DND-41 (cell line): ENCODE measurements around the gene APOC3.

Experiments
- ATAC-seq: fragments of 200-7000 bp; cut with Tn5 transposase; 3 replicates; pipeline ENCODE4 v1.9.1; 2021; ENCODE audit warnings: low read depth; ENCODE audit not compliant: insufficient read depth
- DNase-seq: peaks from one replicate; pipeline ENCODE4 v3.0.0-alpha.2; 2020
- H2AFZ ChIP-seq: 2 replicates; pipeline ENCODE4 v1.6.0; 2012; ENCODE audit warnings: low read depth, low read length
- H3K27ac ChIP-seq: 2 replicates; pipeline ENCODE4 v1.5.1; 2012; ENCODE audit warnings: low read length, inconsistent platforms
- H3K27me3 ChIP-seq: fragments of 200-600 bp; sonication (generic); 2 replicates; pipeline ENCODE4 v1.6.0; 2012; ENCODE audit warnings: low read length, mild to moderate bottlenecking, inconsistent platforms; ENCODE audit not compliant: insufficient read depth, poor library complexity
- H3K36me3 ChIP-seq: 2 replicates; pipeline ENCODE4 v1.5.1; 2012; ENCODE audit warnings: low read length, inconsistent platforms; ENCODE audit not compliant: insufficient read depth
- H3K4me1 ChIP-seq: 2 replicates; pipeline ENCODE4 v1.5.1; 2012; ENCODE audit warnings: mild to moderate bottlenecking, low read length; ENCODE audit not compliant: insufficient read depth
- H3K4me2 ChIP-seq: 2 replicates; pipeline ENCODE4 v1.6.0; 2012; ENCODE audit warnings: mild to moderate bottlenecking, moderate library complexity, low read length, inconsistent platforms; ENCODE audit not compliant: insufficient read depth
- H3K4me3 ChIP-seq, 2 experiments: fragments of 200-600 bp in 1 of 2; shearing (Covaris generic) in 1 of 2; 2 replicates each; pipeline ENCODE4 v1.5.1; 2012 to 2016; ENCODE audit warnings: inconsistent platforms in 2 of 2, low read length in 2 of 2, mild to moderate bottlenecking in 2 of 2, low read depth in 1 of 2, moderate library complexity in 1 of 2
- H3K79me2 ChIP-seq: 2 replicates; pipeline ENCODE4 v1.6.0; 2012; ENCODE audit warnings: low read length, inconsistent platforms; ENCODE audit not compliant: insufficient read depth
- H3K9ac ChIP-seq: 2 replicates; pipeline ENCODE4 v1.6.0; 2012; ENCODE audit warnings: low read depth, mild to moderate bottlenecking, inconsistent platforms, low read length, moderate library complexity
- H3K9me3 ChIP-seq: 2 replicates; pipeline ENCODE4 v1.5.1; 2012; ENCODE audit warnings: low read length, moderate library complexity, mild to moderate bottlenecking, inconsistent platforms; ENCODE audit not compliant: insufficient read depth, severe bottlenecking
- H4K20me1 ChIP-seq: 2 replicates; pipeline ENCODE4 v1.6.0; 2012; ENCODE audit warnings: low read length; ENCODE audit not compliant: insufficient read depth
- EZH2 ChIP-seq: IDR thresholded peaks from 3 replicates; pipeline ENCODE4 v1.6.1; 2012; ENCODE audit warnings: borderline replicate concordance, low read depth, mild to moderate bottlenecking, moderate library complexity, low read length, inconsistent platforms; ENCODE audit not compliant: severe bottlenecking
- TF ChIP-seq, protein P1 (sequence below): IDR thresholded peaks from 2 replicates; pipeline ENCODE4 v1.5.1; 2012; ENCODE audit warnings: borderline replicate concordance, low read length, moderate library complexity, mild to moderate bottlenecking; ENCODE audit not compliant: poor library complexity, severe bottlenecking; ENCODE audit errors: extremely low read depth

The APOC3 gene

DNA sequence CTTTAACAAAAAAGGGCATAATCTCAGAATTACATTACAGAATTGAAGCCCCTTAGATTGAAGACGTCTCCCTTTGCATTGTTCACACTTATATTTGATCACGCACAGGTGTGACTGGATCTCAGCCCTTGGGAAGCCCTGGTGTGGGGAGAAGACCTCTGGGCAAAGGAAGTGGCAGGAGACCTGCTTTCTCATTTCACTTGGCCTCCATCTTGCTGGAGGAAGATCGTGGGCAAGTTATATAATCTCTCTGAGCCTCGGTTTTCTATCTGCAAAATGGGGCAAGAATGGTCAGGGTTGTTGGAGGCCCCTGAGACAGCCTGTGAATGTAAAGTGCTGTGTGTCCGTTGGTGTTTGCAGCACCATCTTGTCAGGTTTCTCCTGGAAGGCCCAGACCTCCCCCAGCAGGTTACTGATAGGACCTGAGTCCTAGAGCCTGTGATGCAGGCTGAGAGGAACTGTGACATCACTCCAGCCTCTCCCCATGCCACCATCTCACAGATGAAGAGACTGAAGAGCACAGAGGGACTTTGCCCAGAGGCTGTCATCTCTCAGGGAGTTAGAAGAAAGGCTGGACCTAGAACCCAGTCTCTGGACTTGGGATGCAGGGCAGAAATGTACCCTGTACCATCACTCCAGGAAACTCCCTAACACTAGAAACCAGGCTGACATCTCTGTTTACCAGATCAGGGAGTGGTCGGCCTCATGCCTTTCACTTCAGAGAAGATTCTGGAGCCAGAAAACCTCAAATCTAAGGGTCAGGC, 8.8 kb downstream of the APOC3 start:
- no peaks in the 10 kb centered on the region for H4K20me1 ChIP-seq
- no peaks in the 10 kb centered on the region for H3K27me3 ChIP-seq
- DNase-seq (no peak), ATAC-seq (no peak)
- peaks cover 21% of the 10 kb centered on the region for H3K4me1 ChIP-seq
- no peak overlapping the region for H3K27ac ChIP-seq
- no peaks in the 10 kb centered on the region for H3K9me3 ChIP-seq
- no peak overlapping the region for H3K9ac ChIP-seq
- no peak for TF ChIP-seq EZH2
- TF ChIP-seq, protein P1, sequence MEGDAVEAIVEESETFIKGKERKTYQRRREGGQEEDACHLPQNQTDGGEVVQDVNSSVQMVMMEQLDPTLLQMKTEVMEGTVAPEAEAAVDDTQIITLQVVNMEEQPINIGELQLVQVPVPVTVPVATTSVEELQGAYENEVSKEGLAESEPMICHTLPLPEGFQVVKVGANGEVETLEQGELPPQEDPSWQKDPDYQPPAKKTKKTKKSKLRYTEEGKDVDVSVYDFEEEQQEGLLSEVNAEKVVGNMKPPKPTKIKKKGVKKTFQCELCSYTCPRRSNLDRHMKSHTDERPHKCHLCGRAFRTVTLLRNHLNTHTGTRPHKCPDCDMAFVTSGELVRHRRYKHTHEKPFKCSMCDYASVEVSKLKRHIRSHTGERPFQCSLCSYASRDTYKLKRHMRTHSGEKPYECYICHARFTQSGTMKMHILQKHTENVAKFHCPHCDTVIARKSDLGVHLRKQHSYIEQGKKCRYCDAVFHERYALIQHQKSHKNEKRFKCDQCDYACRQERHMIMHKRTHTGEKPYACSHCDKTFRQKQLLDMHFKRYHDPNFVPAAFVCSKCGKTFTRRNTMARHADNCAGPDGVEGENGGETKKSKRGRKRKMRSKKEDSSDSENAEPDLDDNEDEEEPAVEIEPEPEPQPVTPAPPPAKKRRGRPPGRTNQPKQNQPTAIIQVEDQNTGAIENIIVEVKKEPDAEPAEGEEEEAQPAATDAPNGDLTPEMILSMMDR = no peak
- H3K4me3 ChIP-seq = no peak overlapping the region
- H2AFZ ChIP-seq = no peak overlapping the region
- H3K36me3 ChIP-seq = peaks cover 2% of the 10 kb centered on the region; the same call in 1 of the 2 replicates
- H3K4me2 ChIP-seq = no peak overlapping the region
- H3K79me2 ChIP-seq = no peaks in the 10 kb centered on the region

DNA sequence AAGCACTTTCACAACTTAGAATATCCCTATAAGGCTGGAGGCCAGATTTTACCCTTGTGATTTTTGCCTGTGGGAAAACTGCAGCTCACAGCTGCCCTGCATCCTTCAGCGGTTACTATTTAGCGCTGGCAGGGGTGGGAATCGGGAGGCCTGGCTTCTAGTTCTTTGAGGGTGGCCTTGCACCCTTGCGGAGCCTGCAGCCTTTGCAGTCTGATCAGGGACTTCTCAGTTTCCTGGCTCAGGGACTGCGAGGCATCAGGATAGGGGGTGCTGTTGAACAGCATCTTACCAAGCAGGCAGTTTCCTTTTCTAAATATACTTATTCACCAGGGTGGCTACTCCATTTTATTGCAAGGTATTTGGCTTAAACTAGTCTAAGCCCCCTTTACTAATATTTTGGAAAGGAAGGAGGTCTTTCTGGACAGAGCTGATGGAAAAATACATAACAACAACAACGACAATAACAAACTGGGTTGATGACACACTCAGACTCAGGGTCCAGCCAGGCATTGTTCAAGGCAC, 10.6 kb downstream of the APOC3 start:
- ATAC-seq = no peak

DNA sequence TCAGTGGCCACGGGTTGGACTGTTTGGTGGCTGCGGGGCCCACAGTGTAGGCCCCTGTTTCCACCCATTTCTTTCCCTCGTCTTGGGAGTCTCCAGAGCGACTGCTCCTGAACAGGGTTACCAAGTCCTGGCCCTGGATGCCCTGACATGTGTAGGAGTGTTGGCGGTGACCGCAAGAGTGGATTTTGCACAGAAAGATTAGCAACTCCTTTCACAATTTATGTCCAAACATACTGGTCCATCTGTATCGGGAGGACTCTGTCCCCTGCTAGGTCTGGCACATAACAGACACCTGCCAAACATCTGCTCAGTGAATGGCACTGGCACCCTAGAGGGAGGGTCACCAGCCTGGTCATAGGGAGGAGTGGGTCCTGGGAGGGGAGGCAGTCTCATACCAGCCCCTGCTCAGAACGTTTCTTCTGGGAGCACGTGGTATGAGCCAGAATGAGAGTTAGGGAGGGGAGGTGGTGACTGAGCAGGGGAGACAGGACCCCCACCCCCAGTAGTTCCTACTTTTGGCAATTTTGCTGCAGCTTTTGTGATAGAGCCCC, 11.1 kb downstream of the APOC3 start:
- no peak overlapping the region for H3K27ac ChIP-seq
- DNase-seq (no peak), ATAC-seq (no peak)
- no peaks in the 10 kb centered on the region for H3K9me3 ChIP-seq
- no peak for TF ChIP-seq EZH2
- TF ChIP-seq, protein P1 = no peak
- no peak overlapping the region for H3K4me2 ChIP-seq
- H3K27me3 ChIP-seq = no peaks in the 10 kb centered on the region
- no peak overlapping the region for H3K9ac ChIP-seq
- H3K36me3 ChIP-seq = peaks cover 19% of the 10 kb centered on the region
- H4K20me1 ChIP-seq = no peaks in the 10 kb centered on the region
- H3K4me3 ChIP-seq = no peak overlapping the region
- H2AFZ ChIP-seq = no peak overlapping the region
- H3K4me1 ChIP-seq = peaks cover 10% of the 10 kb centered on the region
- H3K79me2 ChIP-seq = no peaks in the 10 kb centered on the region

More for the DNA sequence above, 10.6 kb downstream of the APOC3 start:
- no peak overlapping the region for H3K4me3 ChIP-seq
- H3K9me3 ChIP-seq = no peaks in the 10 kb centered on the region
- no peaks in the 10 kb centered on the region for H4K20me1 ChIP-seq
- H2AFZ ChIP-seq = no peak overlapping the region
- peaks cover 15% of the 10 kb centered on the region for H3K4me1 ChIP-seq
- H3K27ac ChIP-seq = no peak overlapping the region
- H3K36me3 ChIP-seq = peaks cover 13% of the 10 kb centered on the region
- no peaks in the 10 kb centered on the region for H3K27me3 ChIP-seq
- peak; percentile 33 for DNase-seq
- no peak overlapping the region for H3K4me2 ChIP-seq
- H3K9ac ChIP-seq = no peak overlapping the region
- TF ChIP-seq, protein P1 = peak; percentile 60
- no peak for TF ChIP-seq EZH2
- H3K79me2 ChIP-seq = no peaks in the 10 kb centered on the region
